Measurements from ENCODE around the gene MEAF6.

MEAF6 gene

GRCh38 chr1:37481289-37482003, 33.1 kb downstream of the MEAF6 start:
- peaks cover 0 to 74% (median 69%) of the 10 kb centered on the region in 4 donors for H3K4me1 ChIP-seq
- peaks cover 35 to 55% (median 53%) of the 10 kb centered on the region in 3 donors for H3K36me3 ChIP-seq
- peak overlapping the region; percentile 97 to 99 for H3K27ac ChIP-seq
- no peaks in the 10 kb centered on the region for H3K27me3 ChIP-seq
- intact Hi-C loops (cut with DNase I; ENCODE audit: low total_unique reads), result no loop called here
- TF ChIP-seq CTCF (IDR thresholded peaks at IDR 0.05), result no peak
- H3K9me3 ChIP-seq, result no peaks in the 10 kb centered on the region
- H3K4me3 ChIP-seq, result no peak overlapping the region
- DNase-seq, result no peak

GRCh38 chr1:37480581-37481288, 33.8 kb downstream of the MEAF6 start:
- H3K9me3 ChIP-seq, result no peaks in the 10 kb centered on the region
- H3K4me1 ChIP-seq, result peaks cover 0 to 74% (median 69%) of the 10 kb centered on the region in 4 donors
- H3K27me3 ChIP-seq, result no peaks in the 10 kb centered on the region
- no peak for TF ChIP-seq CTCF (IDR thresholded peaks at IDR 0.05)
- H3K4me3 ChIP-seq, result no peak overlapping the region
- intact Hi-C loops (cut with DNase I; ENCODE audit: low total_unique reads), result no loop called here
- peak overlapping the region; percentile 97 to 99 for H3K27ac ChIP-seq
- peaks cover 35 to 59% (median 55%) of the 10 kb centered on the region in 3 donors for H3K36me3 ChIP-seq
- DNase-seq, result no peak

GRCh38 chr1:37480125-37480466, 34.5 kb downstream of the MEAF6 start:
- peaks cover 35 to 62% (median 55%) of the 10 kb centered on the region in 3 donors for H3K36me3 ChIP-seq
- peak overlapping the region; percentile 45 to 52 for H3K4me3 ChIP-seq
- DNase-seq, result peak in 1 of 2 donors; percentile 69
- TF ChIP-seq CTCF (IDR thresholded peaks at IDR 0.05), result no peak
- H3K27ac ChIP-seq, result peak overlapping the region; percentile 97 to 99
- no peaks in the 10 kb centered on the region for H3K9me3 ChIP-seq
- H3K4me1 ChIP-seq, result peaks cover 0 to 74% (median 69%) of the 10 kb centered on the region in 4 donors
- intact Hi-C loops (cut with DNase I; ENCODE audit: low total_unique reads), result no loop called here
- H3K27me3 ChIP-seq, result no peaks in the 10 kb centered on the region

GRCh38 chr1:37479255-37480124, 35.1 kb downstream of the MEAF6 start:
- Histone ChIP-seq H3K4me3 (peak overlapping the region; percentile 45 to 52), H3K27ac (peak overlapping the region; percentile 97 to 99), H3K4me1 (peaks cover 0 to 70% (median 65%) of the 10 kb centered on the region in 4 donors), H3K36me3 (peaks cover 35 to 62% (median 54%) of the 10 kb centered on the region in 3 donors), H3K27me3 (no peaks in the 10 kb centered on the region), H3K9me3 (no peaks in the 10 kb centered on the region)
- DNase-seq, result peak; percentile 94 to 97
- no peak for TF ChIP-seq CTCF (IDR thresholded peaks at IDR 0.05)
- intact Hi-C loops (cut with DNase I; ENCODE audit: low total_unique reads), result no loop called here

GRCh38 chr1:37478890-37479254, 35.7 kb downstream of the MEAF6 start:
- no peak for TF ChIP-seq CTCF (IDR thresholded peaks at IDR 0.05)
- Histone ChIP-seq H3K9me3 (no peaks in the 10 kb centered on the region), H3K27ac (peak overlapping the region; percentile 97 to 99), H3K36me3 (peaks cover 35 to 57% (median 48%) of the 10 kb centered on the region in 3 donors), H3K27me3 (no peaks in the 10 kb centered on the region), H3K4me3 (peak overlapping the region; percentile 45 to 52), H3K4me1 (peaks cover 0 to 66% (median 61%) of the 10 kb centered on the region in 4 donors)
- DNase-seq, result no peak
- intact Hi-C loops (cut with DNase I; ENCODE audit: low total_unique reads), result no loop called here
